SK-N-SH (cell line): ENCODE data around the gene CHST12.

Experiments used
- CTCF ChIP-seq: fragments of 200-600 bp; sonication (generic); IDR thresholded peaks from 2 replicates; pipeline ENCODE4 v1.6.1; 2017; ENCODE audit warnings: antibody characterized with exemption, mild to moderate bottlenecking, moderate library complexity
- EZH2phosphoT487 ChIP-seq: fragments of 200-600 bp; sonication (generic); IDR thresholded peaks from 2 replicates; pipeline ENCODE4 v1.6.1; 2017; ENCODE audit warnings: low read depth, mixed run types, mild to moderate bottlenecking, antibody characterized with exemption, moderate library complexity, borderline replicate concordance
- FOXJ3 ChIP-seq: sonication (generic); formaldehyde crosslinking; IDR thresholded peaks from 2 replicates; pipeline ENCODE4 v1.5.1; 2020; ENCODE audit warnings: mild to moderate bottlenecking, missing genetic modification reagents
- SIN3A ChIP-seq: IDR thresholded peaks from 2 replicates; pipeline ENCODE4 v1.6.1; 2012; ENCODE audit warnings: low read depth, mild to moderate bottlenecking, low read length, moderate library complexity, borderline replicate concordance
- ZBTB33 ChIP-seq: IDR thresholded peaks from 2 replicates; pipeline ENCODE4 v1.4.0; 2012; ENCODE audit warnings: low read depth, borderline replicate concordance
- TF ChIP-seq, protein P1 (sequence below): IDR thresholded peaks from 2 replicates; pipeline ENCODE4 v1.6.1; 2012; ENCODE audit warnings: mild to moderate bottlenecking, low read depth, low read length, moderate library complexity

GRCh38 chr7:2459674-2460073 is 56.3 kb downstream of the CHST12 start:
- TF ChIP-seq CTCF (no peak), SIN3A (no peak), EZH2phosphoT487 (no peak), ZBTB33 (no peak), FOXJ3 (CRISPR knock-in tag) (no peak)
- TF ChIP-seq, protein P1, sequence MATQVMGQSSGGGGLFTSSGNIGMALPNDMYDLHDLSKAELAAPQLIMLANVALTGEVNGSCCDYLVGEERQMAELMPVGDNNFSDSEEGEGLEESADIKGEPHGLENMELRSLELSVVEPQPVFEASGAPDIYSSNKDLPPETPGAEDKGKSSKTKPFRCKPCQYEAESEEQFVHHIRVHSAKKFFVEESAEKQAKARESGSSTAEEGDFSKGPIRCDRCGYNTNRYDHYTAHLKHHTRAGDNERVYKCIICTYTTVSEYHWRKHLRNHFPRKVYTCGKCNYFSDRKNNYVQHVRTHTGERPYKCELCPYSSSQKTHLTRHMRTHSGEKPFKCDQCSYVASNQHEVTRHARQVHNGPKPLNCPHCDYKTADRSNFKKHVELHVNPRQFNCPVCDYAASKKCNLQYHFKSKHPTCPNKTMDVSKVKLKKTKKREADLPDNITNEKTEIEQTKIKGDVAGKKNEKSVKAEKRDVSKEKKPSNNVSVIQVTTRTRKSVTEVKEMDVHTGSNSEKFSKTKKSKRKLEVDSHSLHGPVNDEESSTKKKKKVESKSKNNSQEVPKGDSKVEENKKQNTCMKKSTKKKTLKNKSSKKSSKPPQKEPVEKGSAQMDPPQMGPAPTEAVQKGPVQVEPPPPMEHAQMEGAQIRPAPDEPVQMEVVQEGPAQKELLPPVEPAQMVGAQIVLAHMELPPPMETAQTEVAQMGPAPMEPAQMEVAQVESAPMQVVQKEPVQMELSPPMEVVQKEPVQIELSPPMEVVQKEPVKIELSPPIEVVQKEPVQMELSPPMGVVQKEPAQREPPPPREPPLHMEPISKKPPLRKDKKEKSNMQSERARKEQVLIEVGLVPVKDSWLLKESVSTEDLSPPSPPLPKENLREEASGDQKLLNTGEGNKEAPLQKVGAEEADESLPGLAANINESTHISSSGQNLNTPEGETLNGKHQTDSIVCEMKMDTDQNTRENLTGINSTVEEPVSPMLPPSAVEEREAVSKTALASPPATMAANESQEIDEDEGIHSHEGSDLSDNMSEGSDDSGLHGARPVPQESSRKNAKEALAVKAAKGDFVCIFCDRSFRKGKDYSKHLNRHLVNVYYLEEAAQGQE, result no peak
